Caco-2 (cell line): ENCODE results near the gene MICOS13. TPM values are rescaled to one million over a fixed set of nuclear protein-coding genes. Genes with fewer than 3 reads are reported as not detected.

Experiments
- BruUV-seq: library from RNA; stranded (reverse); fragments of 400-500 nt; replicated peaks from 2 replicates; lab custom pipeline; 2021; lab: Mats Ljungman, UMichigan
- CTCF ChIA-PET: fragments of 300-600 bp; sonication (Branson Sonifier 250); formaldehyde crosslinking; loops from one replicate; lab custom pipeline; 2022; ENCODE audit warnings: antibody characterized with exemption; lab: Charles Lee
- POLR2A ChIA-PET: fragments of 300-600 bp; sonication (Branson Sonifier 250); formaldehyde crosslinking; loops from one replicate; lab custom pipeline; 2022; ENCODE audit warnings: antibody characterized with exemption; lab: Charles Lee
- DNase-seq, 2 experiments: peaks; one replicate each; pipeline versions ENCODE4 v3.0.0 to v3.0.0-alpha.2; 2020 to 2022
- H3K27me3 ChIP-seq: replicated peaks from 2 replicates; pipeline ENCODE4 v1.6.0; 2011; ENCODE audit warnings: low read length; ENCODE audit not compliant: control insufficient read depth, insufficient read depth
- H3K36me3 ChIP-seq: 2 replicates; pipeline ENCODE4 v1.5.1; 2011; ENCODE audit warnings: low read length; ENCODE audit not compliant: control insufficient read depth, insufficient read depth
- H3K4me1 ChIP-seq: fragments of 250-450 bp; sonication (Bioruptor Pico); 2 replicates; pipeline ENCODE4 v1.5.1; 2020; ENCODE audit warnings: mild to moderate bottlenecking
- H3K4me3 ChIP-seq: 2 replicates; pipeline ENCODE4 v1.5.1; 2011; ENCODE audit warnings: low read depth, mild to moderate bottlenecking, control low read depth, low read length
- H3K9me3 ChIP-seq: fragments of 250-450 bp; sonication (Bioruptor Pico); 2 replicates; pipeline ENCODE4 v1.5.1; 2020; ENCODE audit warnings: mild to moderate bottlenecking, moderate library complexity
- H3K27ac Mint-ChIP-seq: one replicate; pipeline ENCODE4 v1.8.0; 2022; ENCODE audit warnings: mixed read lengths; ENCODE audit not compliant: unreplicated experiment
- H3K27me3 Mint-ChIP-seq: one replicate; pipeline ENCODE4 v1.8.0; 2022; ENCODE audit warnings: mixed read lengths; ENCODE audit not compliant: insufficient read depth, unreplicated experiment
- H3K36me3 Mint-ChIP-seq: one replicate; pipeline ENCODE4 v1.8.0; 2022; ENCODE audit warnings: mild to moderate bottlenecking, mixed read lengths; ENCODE audit not compliant: insufficient read depth, unreplicated experiment
- H3K4me1 Mint-ChIP-seq: one replicate; pipeline ENCODE4 v1.8.0; 2022; ENCODE audit warnings: low read depth, mixed read lengths; ENCODE audit not compliant: unreplicated experiment
- H3K4me3 Mint-ChIP-seq: one replicate; pipeline ENCODE4 v1.8.0; 2022; ENCODE audit warnings: mild to moderate bottlenecking, moderate library complexity, mixed read lengths; ENCODE audit not compliant: unreplicated experiment
- H3K9me3 Mint-ChIP-seq: one replicate; pipeline ENCODE4 v1.8.0; 2022; ENCODE audit warnings: mixed read lengths; ENCODE audit not compliant: unreplicated experiment
- CTCF ChIP-seq, 2 experiments: fragments of 200-600 bp in 1 of 2; IDR thresholded peaks; 1 replicate in 1 of 2; 2 replicates in 1 of 2; pipeline versions ENCODE4 v1.5.1 to v1.8.0; 2011 to 2022; ENCODE audit warnings: antibody characterized with exemption in 1 of 2, control low read depth in 1 of 2, inconsistent platforms in 1 of 2, low read depth in 1 of 2, low read length in 1 of 2, mild to moderate bottlenecking in 1 of 2, moderate library complexity in 1 of 2; ENCODE audit not compliant: insufficient read depth in 1 of 2, severe bottlenecking in 1 of 2, unreplicated experiment in 1 of 2
- intact Hi-C: fragments of 100-400 bp; cut with micrococcal nuclease; formaldehyde crosslinking; loops from one replicate; pipeline ENCODE4 v1.10.0; 2022; ENCODE audit not compliant: unreplicated experiment
- total RNA-seq: library from RNA; stranded (reverse); gene quantifications from 2 replicates; pipeline ENCODE4 v1.2.3, GENCODE V29; 2022

Gene MICOS13
- total RNA-seq, 1 experiment from 2014 or later: 43.1 TPM

GRCh38 chr19:5684694-5685430, 4.5 kb upstream of the MICOS13 start:
- H3K36me3 Mint-ChIP-seq: peaks cover 22% of the 10 kb centered on the region
- POLR2A ChIA-PET: no interaction called here
- no peaks in the 10 kb centered on the region for H3K36me3 ChIP-seq
- no peak overlapping the region for H3K4me3 ChIP-seq
- DNase-seq: no peak
- H3K9me3 Mint-ChIP-seq: no peaks in the 10 kb centered on the region
- no peaks in the 10 kb centered on the region for H3K9me3 ChIP-seq
- no peak overlapping the region for H3K27ac Mint-ChIP-seq
- H3K4me1 ChIP-seq: no peaks in the 10 kb centered on the region
- CTCF ChIA-PET: no interaction called here
- TF ChIP-seq CTCF (IDR thresholded peaks at IDR 0.05; ENCODE audit: insufficient read depth in 1 of 2, low read depth in 1 of 2, low read length in 1 of 2, severe bottlenecking in 1 of 2, unreplicated experiment in 1 of 2): no peak
- no peak overlapping the region for H3K4me3 Mint-ChIP-seq
- intact Hi-C loops: no loop called here
- no TSS peak for BruUV-seq
- no peaks in the 10 kb centered on the region for H3K27me3 Mint-ChIP-seq
- no peaks in the 10 kb centered on the region for H3K27me3 ChIP-seq
- peaks cover 9% of the 10 kb centered on the region for H3K4me1 Mint-ChIP-seq

GRCh38 chr19:5683177-5683886, 3.0 kb upstream of the MICOS13 start:
- CTCF ChIA-PET: interaction anchor here (0.7 kb wide), 1 partner anchor 196 kb away, joined by 5 read pairs; no protein-coding TSS in a partner anchor
- no peak overlapping the region for H3K27ac Mint-ChIP-seq
- no peak for DNase-seq
- Histone ChIP-seq H3K27me3 (no peaks in the 10 kb centered on the region), H3K4me3 (no peak overlapping the region), H3K36me3 (no peaks in the 10 kb centered on the region), H3K9me3 (no peaks in the 10 kb centered on the region), H3K4me1 (no peaks in the 10 kb centered on the region; the same call in 1 of the 2 replicates)
- H3K27me3 Mint-ChIP-seq: no peaks in the 10 kb centered on the region
- POLR2A ChIA-PET: no interaction called here
- H3K9me3 Mint-ChIP-seq: no peaks in the 10 kb centered on the region
- H3K4me3 Mint-ChIP-seq: no peak overlapping the region
- TF ChIP-seq CTCF (IDR thresholded peaks at IDR 0.05; ENCODE audit: insufficient read depth in 1 of 2, low read depth in 1 of 2, low read length in 1 of 2, severe bottlenecking in 1 of 2, unreplicated experiment in 1 of 2): no peak
- H3K36me3 Mint-ChIP-seq: peaks cover 25% of the 10 kb centered on the region
- intact Hi-C loops: no loop called here
- BruUV-seq: no TSS peak
- H3K4me1 Mint-ChIP-seq: peaks cover 15% of the 10 kb centered on the region

DNA sequence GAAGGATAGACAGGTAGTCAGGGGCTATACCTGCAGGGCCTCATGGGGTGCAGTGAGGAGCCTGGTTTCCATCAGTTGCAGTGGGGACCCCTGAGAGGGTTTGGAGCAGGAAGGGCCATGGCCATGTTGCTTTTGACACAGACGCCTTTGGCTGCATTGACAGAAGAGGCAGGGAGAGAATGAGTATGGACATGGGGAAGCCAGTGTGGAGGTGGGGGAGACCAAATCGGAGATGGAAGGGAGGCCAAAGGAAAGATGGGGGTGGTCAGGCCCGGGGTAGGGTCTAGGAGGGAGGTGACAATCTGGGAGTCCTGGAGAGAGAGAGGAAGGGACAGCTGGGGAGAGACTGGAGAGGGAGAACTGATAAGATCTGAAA, 1.8 kb upstream of the MICOS13 start:
- Histone ChIP-seq H3K4me3 (no peak overlapping the region), H3K27me3 (no peaks in the 10 kb centered on the region), H3K4me1 (no peaks in the 10 kb centered on the region; the same call in 1 of the 2 replicates), H3K36me3 (no peaks in the 10 kb centered on the region), H3K9me3 (no peaks in the 10 kb centered on the region)
- POLR2A ChIA-PET: no interaction called here
- H3K27ac Mint-ChIP-seq: no peak overlapping the region
- intact Hi-C loops: no loop called here
- CTCF ChIA-PET: no interaction called here
- no TSS peak for BruUV-seq
- H3K4me3 Mint-ChIP-seq: peak overlapping the region; percentile 79
- no peaks in the 10 kb centered on the region for H3K9me3 Mint-ChIP-seq
- DNase-seq: no peak
- H3K4me1 Mint-ChIP-seq: peaks cover 15% of the 10 kb centered on the region
- no peaks in the 10 kb centered on the region for H3K27me3 Mint-ChIP-seq
- H3K36me3 Mint-ChIP-seq: peaks cover 31% of the 10 kb centered on the region
- TF ChIP-seq CTCF (IDR thresholded peaks at IDR 0.05; ENCODE audit: insufficient read depth in 1 of 2, low read depth in 1 of 2, low read length in 1 of 2, severe bottlenecking in 1 of 2, unreplicated experiment in 1 of 2): no peak
